ENCODE measurements around the gene CCL22. TPM values are rescaled to one million over a fixed set of nuclear protein-coding genes. Genes with fewer than 3 reads are reported as not detected.
A peak's percentile ranks its signal among the peaks of the same experiment; 100 is the strongest.

Gene CCL22, protein sequence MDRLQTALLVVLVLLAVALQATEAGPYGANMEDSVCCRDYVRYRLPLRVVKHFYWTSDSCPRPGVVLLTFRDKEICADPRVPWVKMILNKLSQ
- total RNA-seq, result under 1 TPM in 1 of 2 donors, not detected in 1; 0.51 TPM

DNA sequence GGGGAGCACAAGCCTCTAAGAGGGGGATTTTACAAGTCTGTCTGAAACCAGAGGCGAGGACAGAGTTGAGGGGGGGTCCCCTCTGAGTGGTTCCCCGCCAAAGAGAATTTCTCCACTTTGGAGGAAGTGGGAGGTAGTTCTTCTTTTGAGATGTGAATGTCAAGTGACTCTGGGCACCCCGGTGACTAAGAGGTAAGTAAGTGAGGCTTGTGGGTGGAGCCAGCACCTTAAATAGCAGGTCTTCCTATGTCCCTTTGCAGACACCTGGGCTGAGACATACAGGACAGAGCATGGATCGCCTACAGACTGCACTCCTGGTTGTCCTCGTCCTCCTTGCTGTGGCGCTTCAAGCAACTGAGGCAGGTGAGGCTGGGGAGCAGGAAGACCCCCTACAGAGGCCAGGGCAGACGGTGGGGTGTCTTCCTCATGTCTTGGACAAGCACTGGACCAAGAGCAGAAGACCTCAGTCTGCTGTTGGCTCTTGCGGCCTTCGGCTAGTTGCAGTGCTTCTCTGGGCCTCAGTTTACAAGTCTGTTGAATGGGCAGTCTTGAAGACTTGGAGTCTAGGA lies at the start of gene CCL22:
CCL22 (plus strand) TSS at position 257 of the 569 bp plus-strand sequence; CDS start at position 291, 34 bp downstream.
- Histone ChIP-seq H3K4me1 (replicated peaks) (no peaks in the 10 kb centered on the region), H3K27me3 (replicated peaks; ENCODE audit: insufficient read depth) (no peaks in the 10 kb centered on the region), H3K36me3 (no peaks in the 10 kb centered on the region), H3K9me3 (no peaks in the 10 kb centered on the region), H3K4me3 (no peak within 1 kb of the TSS), H3K27ac (no peak within 1 kb of the TSS)
- WGBS, result 90% methylated on average over 9 of the region's 9 CpGs
- no peak for TF ChIP-seq POLR2AphosphoS5 (IDR thresholded peaks at IDR 0.05)
- no peak for TF ChIP-seq POLR2A (IDR thresholded peaks at IDR 0.05)
- no peak for TF ChIP-seq CTCF (IDR thresholded peaks at IDR 0.05)
- no peak for DNase-seq (ENCODE audit: low spot score)
- intact Hi-C loops (cut with DNase I), result no loop called here

GRCh38 chr16:57310801-57311200 lies 47.8 kb upstream of the CCL22 start:
- H3K9me3 ChIP-seq, result no peaks in the 10 kb centered on the region
- H3K27ac ChIP-seq, result no peak overlapping the region
- H3K4me1 ChIP-seq (replicated peaks), result no peaks in the 10 kb centered on the region
- TF ChIP-seq POLR2A (IDR thresholded peaks at IDR 0.05) (no peak), POLR2AphosphoS5 (IDR thresholded peaks at IDR 0.05) (no peak), CTCF (IDR thresholded peaks at IDR 0.05) (no peak)
- no peak overlapping the region for H3K4me3 ChIP-seq
- H3K27me3 ChIP-seq (replicated peaks; ENCODE audit: insufficient read depth), result no peaks in the 10 kb centered on the region
- no peak for DNase-seq (ENCODE audit: low spot score)
- 26% methylated on average over 4 of the region's 4 CpGs for WGBS
- H3K36me3 ChIP-seq, result no peaks in the 10 kb centered on the region
- intact Hi-C loops (cut with DNase I), result no loop called here

DNA sequence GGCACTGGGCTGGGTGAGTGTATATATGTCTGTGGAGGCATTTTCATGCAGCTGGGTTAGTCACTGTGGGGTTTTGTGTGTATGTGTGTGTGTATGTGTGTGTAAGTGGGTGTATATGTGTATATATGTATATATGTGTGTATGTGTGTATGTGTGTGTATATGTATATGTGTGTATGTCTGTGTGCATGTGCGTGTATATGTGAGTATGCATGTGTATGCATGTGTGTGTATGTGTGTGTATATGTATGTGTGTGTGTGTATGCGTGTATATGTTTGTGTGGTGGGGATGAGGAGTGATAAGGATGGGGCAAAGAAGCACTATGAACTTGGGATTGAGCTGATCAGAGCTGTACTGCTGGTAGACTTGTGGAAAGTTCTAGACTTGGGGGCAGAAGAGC lies 45.1 kb upstream of the CCL22 start:
- no peaks in the 10 kb centered on the region for H3K27me3 ChIP-seq (replicated peaks; ENCODE audit: insufficient read depth)
- TF ChIP-seq POLR2A (IDR thresholded peaks at IDR 0.05) (no peak), CTCF (IDR thresholded peaks at IDR 0.05) (no peak), POLR2AphosphoS5 (IDR thresholded peaks at IDR 0.05) (no peak)
- intact Hi-C loops (cut with DNase I), result no loop called here
- H3K4me1 ChIP-seq (replicated peaks), result no peaks in the 10 kb centered on the region
- H3K9me3 ChIP-seq, result no peaks in the 10 kb centered on the region
- no peak for DNase-seq (ENCODE audit: low spot score)
- H3K36me3 ChIP-seq, result no peaks in the 10 kb centered on the region
- 91% methylated on average over 2 of the region's 2 CpGs for WGBS
- H3K27ac ChIP-seq, result no peak overlapping the region
- H3K4me3 ChIP-seq, result no peak overlapping the region

- H3K4me3 ChIP-seq, result no peak overlapping the region
- H3K9me3 ChIP-seq, result no peaks in the 10 kb centered on the region
- TF ChIP-seq POLR2A (IDR thresholded peaks at IDR 0.05), result no peak
- TF ChIP-seq POLR2AphosphoS5 (IDR thresholded peaks at IDR 0.05), result no peak
- TF ChIP-seq CTCF (IDR thresholded peaks at IDR 0.05), result no peak
- H3K4me1 ChIP-seq (replicated peaks), result no peaks in the 10 kb centered on the region
- H3K27me3 ChIP-seq (replicated peaks; ENCODE audit: insufficient read depth), result no peaks in the 10 kb centered on the region
- peak overlapping the region; percentile 22 to 33 for H3K27ac ChIP-seq
- intact Hi-C loops (cut with DNase I), result no loop called here
- H3K36me3 ChIP-seq, result no peaks in the 10 kb centered on the region
- DNase-seq (ENCODE audit: low spot score), result no peak
- WGBS, result 70% methylated on average over 1 of the region's 1 CpG
Measured at GRCh38 chr16:57314161-57314785, 44.3 kb upstream of the CCL22 start.

GRCh38 chr16:57315416-57315815 lies 43.2 kb upstream of the CCL22 start:
- WGBS, result 43% methylated on average over 7 of the region's 7 CpGs
- intact Hi-C loops (cut with DNase I), result loop anchor here (5.0 kb wide), 1 partner anchor 57 kb away; the partner anchor contains the start of gene CX3CL1
- H3K9me3 ChIP-seq, result no peaks in the 10 kb centered on the region
- no peaks in the 10 kb centered on the region for H3K27me3 ChIP-seq (replicated peaks; ENCODE audit: insufficient read depth)
- TF ChIP-seq POLR2A (IDR thresholded peaks at IDR 0.05), result no peak
- no peak for TF ChIP-seq CTCF (IDR thresholded peaks at IDR 0.05)
- TF ChIP-seq POLR2AphosphoS5 (IDR thresholded peaks at IDR 0.05), result no peak
- peak overlapping the region in 1 of 2 donors; percentile 40 for H3K27ac ChIP-seq
- H3K4me1 ChIP-seq (replicated peaks), result no peaks in the 10 kb centered on the region
- no peaks in the 10 kb centered on the region for H3K36me3 ChIP-seq
- no peak overlapping the region for H3K4me3 ChIP-seq
- no peak for DNase-seq (ENCODE audit: low spot score)

All from prostate gland (tissue), 2 donors.